Astrocyte (in vitro differentiated cells and primary cell): Measurements from ENCODE around the gene UBQLN1. TPM values are rescaled to one million over a fixed set of nuclear protein-coding genes. Genes with fewer than 3 reads are reported as not detected.
A peak's percentile ranks its signal among the peaks of the same experiment; 100 is the strongest.

Experiments used
- DNase-seq: peaks from one replicate; pipeline ENCODE4 v3.0.0-alpha.2; 2010; ENCODE audit warnings: low read depth
- FAIRE-seq: peaks from 2 replicates; lab custom pipeline; 2011; peaks lifted over from hg19 to GRCh38; lab: Jason Lieb, UNC
- H2AFZ ChIP-seq: 2 replicates; pipeline ENCODE4 v1.6.0; 2012; ENCODE audit warnings: low read depth, low read length, inconsistent platforms
- H3K27ac ChIP-seq: 2 replicates; pipeline ENCODE4 v1.5.1; 2011; ENCODE audit warnings: low read depth, low read length, inconsistent platforms
- H3K27me3 ChIP-seq: 2 replicates; pipeline ENCODE4 v1.6.0; 2011; ENCODE audit warnings: low read length, inconsistent platforms; ENCODE audit not compliant: insufficient read depth
- H3K36me3 ChIP-seq: 2 replicates; pipeline ENCODE4 v1.5.1; 2011; ENCODE audit warnings: low read length, inconsistent platforms; ENCODE audit not compliant: insufficient read depth
- H3K4me1 ChIP-seq: 2 replicates; pipeline ENCODE4 v1.5.1; 2011; ENCODE audit warnings: low read length, inconsistent platforms; ENCODE audit not compliant: insufficient read depth
- H3K4me2 ChIP-seq: 2 replicates; pipeline ENCODE4 v1.6.0; 2012; ENCODE audit warnings: low read length, inconsistent platforms
- H3K4me3 ChIP-seq: 2 replicates; pipeline ENCODE4 v1.5.1; 2011; ENCODE audit warnings: low read depth, mild to moderate bottlenecking, low read length, inconsistent platforms; ENCODE audit not compliant: insufficient read depth
- H3K79me2 ChIP-seq: 2 replicates; pipeline ENCODE4 v1.6.0; 2012; ENCODE audit warnings: mild to moderate bottlenecking, low read length, inconsistent platforms; ENCODE audit not compliant: insufficient read depth
- H3K9ac ChIP-seq: 2 replicates; pipeline ENCODE4 v1.6.0; 2012; ENCODE audit warnings: mild to moderate bottlenecking, low read length, inconsistent platforms
- H3K9me3 ChIP-seq: 2 replicates; pipeline ENCODE4 v1.5.1; 2012; ENCODE audit warnings: low read depth, mild to moderate bottlenecking, low read length, inconsistent platforms; ENCODE audit not compliant: insufficient read depth
- H4K20me1 ChIP-seq: 2 replicates; pipeline ENCODE4 v1.6.0; 2012; ENCODE audit warnings: low read length, inconsistent platforms; ENCODE audit not compliant: insufficient read depth
- H3K27ac Mint-ChIP-seq: one replicate; pipeline ENCODE4 v1.8.0; 2021; ENCODE audit warnings: mild to moderate bottlenecking, mixed read lengths; ENCODE audit not compliant: unreplicated experiment
- H3K27me3 Mint-ChIP-seq: one replicate; pipeline ENCODE4 v1.8.0; 2021; ENCODE audit warnings: low read depth, mixed read lengths; ENCODE audit not compliant: unreplicated experiment
- H3K36me3 Mint-ChIP-seq: one replicate; pipeline ENCODE4 v1.8.0; 2021; ENCODE audit warnings: low read depth, mixed read lengths; ENCODE audit not compliant: unreplicated experiment
- H3K4me1 Mint-ChIP-seq: one replicate; pipeline ENCODE4 v1.8.0; 2021; ENCODE audit warnings: low read depth, mixed read lengths; ENCODE audit not compliant: unreplicated experiment
- H3K4me3 Mint-ChIP-seq: one replicate; pipeline ENCODE4 v1.8.0; 2021; ENCODE audit warnings: mild to moderate bottlenecking, moderate library complexity, mixed read lengths; ENCODE audit not compliant: unreplicated experiment
- H3K9me3 Mint-ChIP-seq: one replicate; pipeline ENCODE4 v1.8.0; 2021; ENCODE audit warnings: mild to moderate bottlenecking, mixed read lengths; ENCODE audit not compliant: unreplicated experiment
- CTCF ChIP-seq: IDR thresholded peaks from 2 replicates; pipeline ENCODE4 v1.5.1; 2011; ENCODE audit warnings: low read depth, mild to moderate bottlenecking, inconsistent platforms, low read length, moderate library complexity; ENCODE audit not compliant: insufficient read depth
- EZH2 ChIP-seq: IDR thresholded peaks from 2 replicates; pipeline ENCODE4 v1.6.1; 2012; ENCODE audit warnings: mild to moderate bottlenecking, low read length, inconsistent platforms; ENCODE audit not compliant: insufficient read depth
- total RNA-seq: library from RNA; stranded (reverse); gene quantifications from 2 replicates; pipeline ENCODE4 v1.2.1, GENCODE V29; 2021

The UBQLN1 gene
- total RNA-seq, 1 donor from 2014 or later: 99.3 TPM

- no peak overlapping the region for H3K4me2 ChIP-seq
- H3K9me3 ChIP-seq: no peaks in the 10 kb centered on the region
- TF ChIP-seq EZH2 (no peak), CTCF (no peak)
- Mint-ChIP-seq H3K27me3 (no peaks in the 10 kb centered on the region), H3K36me3 (peaks cover 32% of the 10 kb centered on the region), H3K4me3 (no peak overlapping the region), H3K27ac (no peak overlapping the region), H3K4me1 (no peaks in the 10 kb centered on the region), H3K9me3 (peaks cover 1% of the 10 kb centered on the region)
- H2AFZ ChIP-seq: no peak overlapping the region
- no peak overlapping the region for H3K4me3 ChIP-seq
- H3K79me2 ChIP-seq: peaks cover 4% of the 10 kb centered on the region
- FAIRE-seq: no peak
- DNase-seq: no peak
- H3K27me3 ChIP-seq: no peaks in the 10 kb centered on the region
- peaks cover 18% of the 10 kb centered on the region for H4K20me1 ChIP-seq
- H3K4me1 ChIP-seq: no peaks in the 10 kb centered on the region
- peaks cover 42% of the 10 kb centered on the region for H3K36me3 ChIP-seq
- H3K9ac ChIP-seq: no peak overlapping the region
- H3K27ac ChIP-seq: no peak overlapping the region
Measured at GRCh38 chr9:83652433-83652832, 55.3 kb downstream of the UBQLN1 start.

- no peak overlapping the region for H3K4me3 ChIP-seq
Measured at GRCh38 chr9:83651558-83651957, 56.2 kb downstream of the UBQLN1 start.

More at GRCh38 chr9:83651558-83651957, 56.2 kb downstream of the UBQLN1 start:
- Histone ChIP-seq H3K9me3 (no peaks in the 10 kb centered on the region), H2AFZ (no peak overlapping the region), H3K79me2 (no peaks in the 10 kb centered on the region), H3K4me1 (no peaks in the 10 kb centered on the region), H3K27me3 (no peaks in the 10 kb centered on the region), H3K27ac (no peak overlapping the region), H3K4me2 (no peak overlapping the region), H4K20me1 (peaks cover 18% of the 10 kb centered on the region), H3K36me3 (peaks cover 36% of the 10 kb centered on the region), H3K9ac (no peak overlapping the region)
- Mint-ChIP-seq H3K27ac (peak overlapping the region; percentile 26), H3K4me3 (no peak overlapping the region), H3K9me3 (peaks cover 1% of the 10 kb centered on the region), H3K36me3 (peaks cover 33% of the 10 kb centered on the region), H3K4me1 (no peaks in the 10 kb centered on the region), H3K27me3 (no peaks in the 10 kb centered on the region)
- TF ChIP-seq EZH2 (no peak), CTCF (no peak)
- FAIRE-seq (no peak), DNase-seq (no peak)
